ENCODE measurements around the gene JAK1. TPM values are rescaled to one million over a fixed set of nuclear protein-coding genes. Genes with fewer than 3 reads are reported as not detected.
A peak's percentile ranks its signal among the peaks of the same experiment; 100 is the strongest.

Gene JAK1
- total and polyA plus RNA-seq, 9 of the 15 experiments (the other 6 are each of a cell fraction or from before 2014, with no cell fraction given), result 9.7 to 44.1 (median 42.5) TPM

- in situ Hi-C loops (cut with MboI) (no loop called here), intact Hi-C loops (cut with micrococcal nuclease) (no loop called here)
- H3K4me2 ChIP-seq (ENCODE audit: insufficient read depth, low read length), result no peak overlapping the region
- no peaks in the 10 kb centered on the region for H3K79me2 ChIP-seq (ENCODE audit: control insufficient read depth, insufficient read depth, low read length)
- ChIA-PET POLR2A (interaction anchor here (0.5 kb wide), 1 partner anchor 451 kb away, joined by 3 read pairs; no protein-coding TSS in a partner anchor), CTCF (ENCODE audit: low intra/inter-chr PET ratio) (no interaction called here)
- H3K36me3 ChIP-seq (ENCODE audit: control insufficient read depth, insufficient read depth, low read length), result peaks cover 61% of the 10 kb centered on the region
- H3K27ac ChIP-seq (ENCODE audit: extremely low read depth, low read depth, low read length), result no peak overlapping the region
- no peaks in the 10 kb centered on the region for H4K20me1 ChIP-seq (replicated peaks; ENCODE audit: control insufficient read depth, insufficient read depth, low read length)
- no peak overlapping the region for H3K4me3 ChIP-seq
- peaks cover 3% of the 10 kb centered on the region for H3K9me1 ChIP-seq (ENCODE audit: control insufficient read depth, insufficient read depth, low read length)
- no peak for ATAC-seq
- BruUV-seq (replicated peaks), result no TSS peak
- no peaks in the 10 kb centered on the region for H3K9me3 ChIP-seq (replicated peaks; ENCODE audit: control insufficient read depth, insufficient read depth, low read depth, low read length)
- TF ChIP-seq HDAC8 (tag; IDR thresholded peaks at IDR 0.05) (no peak), ZNF583 (CRISPR knock-in tag; IDR thresholded peaks at IDR 0.05) (no peak), FOXK2 (conservative IDR thresholded peaks at IDR 0.05 in 1 of 2, IDR thresholded peaks at IDR 0.05 in 1 of 2; ENCODE audit: low read depth in 2 of 2) (no peak)
- H2AFZ ChIP-seq (ENCODE audit: low read depth, low read length), result no peak overlapping the region
- H3K9ac ChIP-seq (ENCODE audit: insufficient read depth in 1 of 2, low read depth in 2 of 2, low read length in 2 of 2), result peak overlapping the region in 1 of 2 experiments; percentile 64; a peak in 1 of 4 replicates
- FAIRE-seq, result no peak
- no peaks in the 10 kb centered on the region for H3K4me1 ChIP-seq (replicated peaks in 1 of 2; ENCODE audit: control insufficient read depth in 2 of 2, insufficient read depth in 2 of 2, low read length in 2 of 2)
- WGBS (ENCODE audit: insufficient coverage, low coverage, missing lambda C conversion rate), result 78% methylated on average over 5 of the region's 5 CpGs
- DNase-seq (ENCODE audit: extremely low read depth in 1 of 4, low spot score in 3 of 4), result no peak
- no peaks in the 10 kb centered on the region for H3K27me3 ChIP-seq (ENCODE audit: control insufficient read depth in 2 of 2, insufficient read depth in 2 of 2, low read length in 2 of 2)
Measured at GRCh38 chr1:64854674-64855073, 111.7 kb downstream of the JAK1 start.

GRCh38 chr1:64851664-64852063 lies 114.7 kb downstream of the JAK1 start:
- Histone ChIP-seq H3K27me3 (ENCODE audit: control insufficient read depth in 2 of 2, insufficient read depth in 2 of 2, low read length in 2 of 2) (no peaks in the 10 kb centered on the region), H3K4me3 (no peak overlapping the region), H3K9ac (ENCODE audit: insufficient read depth in 1 of 2, low read depth in 2 of 2, low read length in 2 of 2) (no peak overlapping the region), H3K9me3 (replicated peaks; ENCODE audit: control insufficient read depth, insufficient read depth, low read depth, low read length) (no peaks in the 10 kb centered on the region), H3K9me1 (ENCODE audit: control insufficient read depth, insufficient read depth, low read length) (no peaks in the 10 kb centered on the region), H4K20me1 (replicated peaks; ENCODE audit: control insufficient read depth, insufficient read depth, low read length) (no peaks in the 10 kb centered on the region), H3K4me2 (ENCODE audit: insufficient read depth, low read length) (no peak overlapping the region), H3K36me3 (ENCODE audit: control insufficient read depth, insufficient read depth, low read length) (peaks cover 54% of the 10 kb centered on the region; the same call in 2 of the 3 replicates), H3K27ac (ENCODE audit: extremely low read depth, low read depth, low read length) (no peak overlapping the region), H3K79me2 (ENCODE audit: control insufficient read depth, insufficient read depth, low read length) (no peaks in the 10 kb centered on the region), H2AFZ (ENCODE audit: low read depth, low read length) (no peak overlapping the region), H3K4me1 (replicated peaks in 1 of 2; ENCODE audit: control insufficient read depth in 2 of 2, insufficient read depth in 2 of 2, low read length in 2 of 2) (no peaks in the 10 kb centered on the region)
- 94% methylated on average over 7 of the region's 7 CpGs for WGBS (ENCODE audit: insufficient coverage, low coverage, missing lambda C conversion rate)
- intact Hi-C loops (cut with micrococcal nuclease) (no loop called here), in situ Hi-C loops (cut with MboI) (no loop called here)
- FAIRE-seq (no peak), ATAC-seq (no peak), DNase-seq (ENCODE audit: extremely low read depth in 1 of 4, low spot score in 3 of 4) (no peak)
- no TSS peak for BruUV-seq (replicated peaks)
- no peak for TF ChIP-seq RFX7 (CRISPR knock-in tag; IDR thresholded peaks at IDR 0.05)
- TF ChIP-seq SPI1 (IDR thresholded peaks at IDR 0.05; ENCODE audit: borderline replicate concordance, low read depth, low read length), result peak; percentile 89
- POLR2A ChIA-PET, result interaction anchor here (1.0 to 1.1 kb wide), 2 partner anchors 19 to 47 kb away, joined by 3 to 4 read pairs; no protein-coding TSS in a partner anchor
- CTCF ChIA-PET (ENCODE audit: low intra/inter-chr PET ratio), result no interaction called here

All from K562 (cell line).